KMS-11 (cell line): ENCODE data around the gene PUSL1.

Experiments
- H2AFZ ChIP-seq: fragments of 200-600 bp; sonication (generic); 2 replicates; pipeline ENCODE4 v1.6.1; 2016; ENCODE audit warnings: antibody characterized with exemption, mixed run types, low read depth
- H3K27ac ChIP-seq: fragments of 200-600 bp; sonication (generic); 2 replicates; pipeline ENCODE4 v1.6.1; 2016; ENCODE audit warnings: mild to moderate bottlenecking, mixed run types
- H3K27me3 ChIP-seq: fragments of 200-600 bp; sonication (generic); 2 replicates; pipeline ENCODE4 v1.6.1; 2017; ENCODE audit warnings: mild to moderate bottlenecking, low read depth, mixed run types, moderate library complexity; ENCODE audit not compliant: insufficient read depth
- H3K36me3 ChIP-seq: fragments of 200-600 bp; sonication (generic); 2 replicates; pipeline ENCODE4 v1.6.1; 2017; ENCODE audit warnings: mild to moderate bottlenecking, mixed run types; ENCODE audit not compliant: insufficient read depth
- H3K4me1 ChIP-seq: fragments of 200-600 bp; sonication (generic); 2 replicates; pipeline ENCODE4 v1.6.1; 2016; ENCODE audit warnings: mild to moderate bottlenecking, low read depth, mixed run types; ENCODE audit not compliant: poor library complexity, severe bottlenecking
- H3K4me2 ChIP-seq: fragments of 200-600 bp; sonication (generic); 2 replicates; pipeline ENCODE4 v1.7.0; 2016; ENCODE audit warnings: mild to moderate bottlenecking, mixed run types
- H3K4me3 ChIP-seq: fragments of 200-600 bp; sonication (generic); IDR thresholded peaks from 2 replicates; pipeline ENCODE4 v1.6.1; 2017; ENCODE audit warnings: low read depth, low read length, mixed read lengths; ENCODE audit not compliant: insufficient read depth
- H3K79me2 ChIP-seq: fragments of 200-600 bp; sonication (generic); 2 replicates; pipeline ENCODE4 v1.6.1; 2016; ENCODE audit warnings: low read depth, mixed run types; ENCODE audit not compliant: insufficient read depth
- H3K9ac ChIP-seq: fragments of 200-600 bp; sonication (generic); 2 replicates; pipeline ENCODE4 v1.6.1; 2016; ENCODE audit warnings: mild to moderate bottlenecking, mixed run types
- H4K20me1 ChIP-seq: fragments of 200-600 bp; sonication (generic); 2 replicates; pipeline ENCODE4 v1.6.1; 2016; ENCODE audit warnings: mild to moderate bottlenecking, mixed run types; ENCODE audit not compliant: insufficient read depth
- TF ChIP-seq, protein P1 (sequence below): fragments of 200-600 bp; sonication (generic); conservative IDR thresholded peaks from 2 replicates; pipeline ENCODE4 v1.6.1; 2017; ENCODE audit warnings: low read depth, mild to moderate bottlenecking, antibody characterized with exemption, low read length, moderate library complexity, mixed read lengths

The PUSL1 gene

DNA sequence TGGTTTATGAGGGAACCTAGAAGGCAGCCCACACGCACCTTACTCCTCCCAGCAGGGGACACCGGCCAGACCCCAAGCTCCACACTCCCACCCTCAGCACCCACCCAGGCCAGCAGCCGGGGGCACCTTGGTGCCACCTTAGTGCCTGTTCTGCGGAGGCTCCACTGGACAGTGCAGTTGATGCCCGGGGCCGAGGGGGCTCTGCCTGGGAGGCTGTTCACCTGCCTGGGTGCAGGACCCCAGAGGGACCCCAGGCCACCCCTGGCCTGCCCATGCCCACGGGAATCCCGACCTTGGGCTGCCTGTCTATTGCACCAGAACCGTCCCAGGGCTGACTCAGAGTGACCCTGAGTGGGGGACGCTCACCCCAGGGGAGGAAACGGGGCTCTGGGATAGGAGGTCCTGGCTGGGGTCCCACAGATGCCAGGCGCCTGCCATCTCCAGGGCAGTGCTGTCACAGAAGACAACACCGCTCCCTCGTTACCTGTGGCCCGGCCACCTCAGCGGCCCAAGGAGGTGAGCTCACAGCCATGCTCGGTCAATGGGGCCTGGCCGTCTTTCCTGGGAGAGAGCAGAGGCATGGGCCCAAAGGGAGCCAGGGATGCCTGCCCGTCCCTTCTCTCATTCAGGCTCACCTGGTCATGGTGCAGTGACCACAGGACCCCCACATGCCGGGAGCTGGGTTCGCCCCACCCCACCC lies 27.5 kb upstream of the PUSL1 start:
- H3K4me2 ChIP-seq: no peak overlapping the region
- H3K9ac ChIP-seq: no peak overlapping the region
- peaks cover 3% of the 10 kb centered on the region for H3K4me1 ChIP-seq
- no peak overlapping the region for H3K4me3 ChIP-seq
- TF ChIP-seq, protein P1, sequence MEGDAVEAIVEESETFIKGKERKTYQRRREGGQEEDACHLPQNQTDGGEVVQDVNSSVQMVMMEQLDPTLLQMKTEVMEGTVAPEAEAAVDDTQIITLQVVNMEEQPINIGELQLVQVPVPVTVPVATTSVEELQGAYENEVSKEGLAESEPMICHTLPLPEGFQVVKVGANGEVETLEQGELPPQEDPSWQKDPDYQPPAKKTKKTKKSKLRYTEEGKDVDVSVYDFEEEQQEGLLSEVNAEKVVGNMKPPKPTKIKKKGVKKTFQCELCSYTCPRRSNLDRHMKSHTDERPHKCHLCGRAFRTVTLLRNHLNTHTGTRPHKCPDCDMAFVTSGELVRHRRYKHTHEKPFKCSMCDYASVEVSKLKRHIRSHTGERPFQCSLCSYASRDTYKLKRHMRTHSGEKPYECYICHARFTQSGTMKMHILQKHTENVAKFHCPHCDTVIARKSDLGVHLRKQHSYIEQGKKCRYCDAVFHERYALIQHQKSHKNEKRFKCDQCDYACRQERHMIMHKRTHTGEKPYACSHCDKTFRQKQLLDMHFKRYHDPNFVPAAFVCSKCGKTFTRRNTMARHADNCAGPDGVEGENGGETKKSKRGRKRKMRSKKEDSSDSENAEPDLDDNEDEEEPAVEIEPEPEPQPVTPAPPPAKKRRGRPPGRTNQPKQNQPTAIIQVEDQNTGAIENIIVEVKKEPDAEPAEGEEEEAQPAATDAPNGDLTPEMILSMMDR: no peak
- H3K36me3 ChIP-seq: no peaks in the 10 kb centered on the region
- no peaks in the 10 kb centered on the region for H3K79me2 ChIP-seq
- H3K27ac ChIP-seq: no peak overlapping the region
- peaks cover 17% of the 10 kb centered on the region; the same call in 1 of the 2 replicates for H3K27me3 ChIP-seq
- no peaks in the 10 kb centered on the region for H4K20me1 ChIP-seq
- H2AFZ ChIP-seq: no peak overlapping the region

DNA sequence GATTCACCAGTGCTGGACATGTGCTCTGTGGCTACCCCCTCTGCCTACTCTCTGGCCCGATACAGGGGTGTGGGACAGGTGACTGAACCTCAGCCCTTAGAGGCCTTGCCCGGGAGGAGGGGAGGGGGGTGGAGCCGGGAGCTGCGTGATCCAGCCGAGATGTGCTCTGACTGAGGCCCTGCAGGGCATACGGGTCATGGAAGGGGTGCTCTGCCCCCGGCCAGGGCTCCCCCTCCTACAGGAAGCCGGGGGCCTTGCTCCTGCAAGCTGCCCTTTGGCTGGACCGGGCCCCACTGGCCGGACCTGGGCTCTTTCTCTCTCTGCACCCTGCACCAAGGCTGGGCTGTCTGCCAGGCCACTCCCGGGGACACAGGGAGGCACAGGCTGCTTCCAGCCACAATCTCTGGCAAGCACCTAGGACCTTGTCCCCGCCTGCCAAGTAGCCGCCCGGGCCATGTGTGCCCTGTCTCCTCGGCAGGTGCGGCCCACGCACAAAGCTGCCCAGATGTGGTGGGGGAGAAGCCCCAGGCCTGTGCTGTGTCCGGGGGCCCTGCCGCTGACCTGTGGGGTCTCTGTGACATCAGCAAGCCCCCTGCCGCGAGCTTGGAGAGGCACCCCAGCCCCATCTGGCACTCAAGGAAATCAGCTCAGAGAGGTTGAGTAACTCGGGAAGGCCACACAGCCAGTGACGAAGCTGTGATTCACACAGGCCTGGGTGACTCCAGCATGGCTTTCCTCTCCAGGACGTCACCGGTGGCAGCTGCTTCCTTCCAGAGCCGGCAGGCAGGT lies 26.7 kb upstream of the PUSL1 start:
- TF ChIP-seq, protein P1: no peak
- Histone ChIP-seq H3K4me3 (no peak overlapping the region), H3K4me2 (no peak overlapping the region), H3K27me3 (peaks cover 24% of the 10 kb centered on the region), H2AFZ (no peak overlapping the region), H3K27ac (no peak overlapping the region), H3K4me1 (peaks cover 3% of the 10 kb centered on the region), H3K9ac (no peak overlapping the region), H4K20me1 (no peaks in the 10 kb centered on the region), H3K79me2 (no peaks in the 10 kb centered on the region), H3K36me3 (no peaks in the 10 kb centered on the region)

DNA sequence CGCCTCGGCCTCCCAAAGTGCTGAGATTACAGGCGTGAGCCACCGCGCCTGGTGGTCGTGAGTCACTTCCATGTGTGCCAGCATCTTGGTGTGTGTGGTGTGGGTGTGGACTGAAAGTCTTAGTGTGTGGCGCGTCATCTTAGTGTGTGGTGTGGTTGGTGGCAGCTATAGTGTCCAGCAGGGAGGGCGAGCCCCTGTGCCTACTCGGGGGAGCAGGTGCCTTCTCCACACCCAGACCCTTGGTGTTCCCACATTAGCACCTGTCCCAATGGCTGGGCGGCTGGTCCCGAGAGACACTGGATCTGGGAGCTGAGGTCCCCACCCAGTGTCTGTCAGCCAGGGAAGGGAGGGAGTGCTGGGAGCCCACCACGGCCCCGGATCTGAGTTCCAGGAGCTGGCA lies 25.4 kb upstream of the PUSL1 start:
- Histone ChIP-seq H3K4me1 (peaks cover 3% of the 10 kb centered on the region), H3K27me3 (peaks cover 35% of the 10 kb centered on the region)

DNA sequence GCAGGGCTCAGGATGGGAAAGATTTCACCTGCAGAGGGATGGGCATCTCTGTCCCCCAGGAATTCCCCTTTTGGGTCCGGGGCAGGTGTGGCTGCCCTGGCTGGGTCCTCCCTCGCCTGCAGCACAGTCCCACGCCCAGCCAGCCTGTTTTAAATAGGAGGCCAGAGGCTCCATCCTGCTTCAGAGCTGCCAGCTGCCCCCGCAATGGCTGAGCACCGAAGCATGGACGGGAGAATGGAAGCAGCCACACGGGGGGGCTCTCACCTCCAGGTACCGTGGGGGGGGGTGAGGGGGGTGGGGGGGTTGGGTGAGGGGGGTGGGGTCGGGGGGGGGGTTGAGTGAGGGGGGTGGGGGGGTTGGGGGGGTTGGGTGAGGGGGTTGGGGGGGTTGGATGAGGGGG lies 24.6 kb upstream of the PUSL1 start:
- H3K4me2 ChIP-seq: no peak overlapping the region
- H3K36me3 ChIP-seq: no peaks in the 10 kb centered on the region
- no peak overlapping the region for H3K4me3 ChIP-seq
- H3K4me1 ChIP-seq: peaks cover 3% of the 10 kb centered on the region
- no peak overlapping the region for H2AFZ ChIP-seq
- H3K27ac ChIP-seq: no peak overlapping the region
- no peak overlapping the region for H3K9ac ChIP-seq
- peaks cover 35% of the 10 kb centered on the region for H3K27me3 ChIP-seq
- H3K79me2 ChIP-seq: no peaks in the 10 kb centered on the region
- no peaks in the 10 kb centered on the region for H4K20me1 ChIP-seq
- TF ChIP-seq, protein P1: no peak

More for the DNA sequence above, 25.4 kb upstream of the PUSL1 start:
- Histone ChIP-seq H3K36me3 (no peaks in the 10 kb centered on the region), H3K9ac (no peak overlapping the region), H3K4me3 (no peak overlapping the region), H2AFZ (no peak overlapping the region), H3K79me2 (no peaks in the 10 kb centered on the region), H3K27ac (no peak overlapping the region), H3K4me2 (no peak overlapping the region), H4K20me1 (no peaks in the 10 kb centered on the region)
- TF ChIP-seq, protein P1: no peak
